Renal pelvis (tissue), 12 donors: ENCODE results near the gene ACO2. TPM values are rescaled to one million over a fixed set of nuclear protein-coding genes. Genes with fewer than 3 reads are reported as not detected.
"Not testable (repeated sequence)": the region's sequence is repeated elsewhere in the genome, so short reads cannot be mapped to it uniquely, and the experiment has no call there.

Experiments
- DNase-seq: peaks from one replicate; pipeline ENCODE4 v3.0.0-alpha.2; 2013
- long read RNA-seq, 16 experiments: transcript quantifications; one replicate each; lab custom pipeline, GENCODE V29; 2026
- polyA plus RNA-seq, 3 donors: library from polyadenylated mRNA; unstranded; fragments of 120-200 nt; gene quantifications; one replicate each; pipeline ENCODE4 v1.2.1, GENCODE V29; 2013; ENCODE audit not compliant: insufficient read length in 3 of 3

The ACO2 gene
- polyA plus RNA-seq = 100 to 1,000 TPM; 145 to 165 (median 150) TPM
- long read RNA-seq, donor 1, transcript ACO2-201 (18 exons, 2,741 nt) = major isoform, 22 of 36 reads
- long read RNA-seq, donor 1, partial matches to known transcripts = 14 of 36 reads
- long read RNA-seq, donor 1, other reads (novel, unspliced or antisense) = 0 of 36 reads
- long read RNA-seq, donor 2, transcript ACO2-201 (18 exons, 2,741 nt) = major isoform, 30 of 57 reads
- long read RNA-seq, donor 2, partial matches to known transcripts = 10 of 57 reads
- long read RNA-seq, donor 2, other reads (novel, unspliced or antisense) = 15 of 57 reads
- long read RNA-seq, donor 3, transcript ACO2-201 (18 exons, 2,741 nt) = major isoform, 23 of 29 reads
- long read RNA-seq, donor 3, partial matches to known transcripts = 5 of 29 reads
- long read RNA-seq, donor 3, other reads (novel, unspliced or antisense) = 0 of 29 reads
- long read RNA-seq, donor 4, transcript ACO2-201 (18 exons, 2,741 nt) = major isoform, 24 of 60 reads
- long read RNA-seq, donor 4, partial matches to known transcripts = 35 of 60 reads
- long read RNA-seq, donor 4, other reads (novel, unspliced or antisense) = 0 of 60 reads
- long read RNA-seq, donor 5, transcript ACO2-201 (18 exons, 2,741 nt) = major isoform, 10 of 20 reads
- long read RNA-seq, donor 5, partial matches to known transcripts = 5 of 20 reads
- long read RNA-seq, donor 5, other reads (novel, unspliced or antisense) = 5 of 20 reads
- long read RNA-seq, donor 6, transcript ACO2-201 (18 exons, 2,741 nt) = major isoform, 21 of 27 reads
- long read RNA-seq, donor 6, partial matches to known transcripts = 6 of 27 reads
- long read RNA-seq, donor 6, other reads (novel, unspliced or antisense) = 0 of 27 reads
- long read RNA-seq, donor 7, transcript ACO2-201 (18 exons, 2,741 nt) = major isoform, 26 of 62 reads
- long read RNA-seq, donor 7, partial matches to known transcripts = 36 of 62 reads
- long read RNA-seq, donor 7, other reads (novel, unspliced or antisense) = 0 of 62 reads
- long read RNA-seq, donor 8, partial matches to known transcripts = 14 of 23 reads
- long read RNA-seq, donor 8, other reads (novel, unspliced or antisense) = 5 of 23 reads
- long read RNA-seq, donor 9, transcript ACO2-201 (18 exons, 2,741 nt) = major isoform, 36 of 75 reads
- long read RNA-seq, donor 9, partial matches to known transcripts = 23 of 75 reads
- long read RNA-seq, donor 9, other reads (novel, unspliced or antisense) = 16 of 75 reads
- long read RNA-seq, donor 10, transcript ACO2-201 (18 exons, 2,741 nt) = major isoform, 20 of 42 reads
- long read RNA-seq, donor 10, partial matches to known transcripts = 22 of 42 reads
- long read RNA-seq, donor 10, other reads (novel, unspliced or antisense) = 0 of 42 reads
- long read RNA-seq, donor 11, transcript ACO2-201 (18 exons, 2,741 nt) = major isoform, 18 of 77 reads
- long read RNA-seq, donor 11, partial matches to known transcripts = 51 of 77 reads
- long read RNA-seq, donor 11, other reads (novel, unspliced or antisense) = 7 of 77 reads
- long read RNA-seq, donor 12, transcript ACO2-201 (18 exons, 2,741 nt) = major isoform, 37 of 66 reads
- long read RNA-seq, donor 12, partial matches to known transcripts = 16 of 66 reads
- long read RNA-seq, donor 12, other reads (novel, unspliced or antisense) = 13 of 66 reads
- long read RNA-seq, donor 13, transcript ACO2-201 (18 exons, 2,741 nt) = major isoform, 10 of 29 reads
- long read RNA-seq, donor 13, partial matches to known transcripts = 19 of 29 reads
- long read RNA-seq, donor 13, other reads (novel, unspliced or antisense) = 0 of 29 reads
- long read RNA-seq, donor 14, transcript ACO2-201 (18 exons, 2,741 nt) = major isoform, 29 of 87 reads
- long read RNA-seq, donor 14, partial matches to known transcripts = 58 of 87 reads
- long read RNA-seq, donor 14, other reads (novel, unspliced or antisense) = 0 of 87 reads
- long read RNA-seq, donor 15, transcript ACO2-201 (18 exons, 2,741 nt) = major isoform, 25 of 226 reads
- long read RNA-seq, donor 15, partial matches to known transcripts = 193 of 226 reads
- long read RNA-seq, donor 15, other reads (novel, unspliced or antisense) = 8 of 226 reads
- long read RNA-seq, donor 16, transcript ACO2-201 (18 exons, 2,741 nt) = major isoform, 32 of 274 reads
- long read RNA-seq, donor 16, partial matches to known transcripts = 184 of 274 reads
- long read RNA-seq, donor 16, other reads (novel, unspliced or antisense) = 58 of 274 reads

- peak; percentile 99 for DNase-seq
These were observed at the start of gene ACO2, which contains the start of gene PHF5A for GRCh38 chr22:41468381-41469217. Gene ACO2 (plus strand): TSS chr22:41469117. CDS start chr22:41469147, 30 bp downstream. Gene PHF5A (minus strand): TSS chr22:41468692. CDS start chr22:41468653, 39 bp downstream.

- no peak for DNase-seq
These were observed 43.1 kb upstream of the ACO2 start for GRCh38 chr22:41425660-41426365.

GRCh38 chr22:41429232-41429950 lies 39.5 kb upstream of the ACO2 start:
- no peak for DNase-seq

GRCh38 chr22:41429951-41430332 lies 39.0 kb upstream of the ACO2 start:
- no peak for DNase-seq

- DNase-seq = no peak
These were observed 37.3 kb upstream of the ACO2 start for GRCh38 chr22:41431656-41432055.

GRCh38 chr22:41433480-41433879 lies 35.4 kb upstream of the ACO2 start:
- DNase-seq = not testable (repeated sequence)

GRCh38 chr22:41434361-41435003 lies 34.4 kb upstream of the ACO2 start:
- not testable (repeated sequence) for DNase-seq

GRCh38 chr22:41435560-41435959 lies 33.4 kb upstream of the ACO2 start:
- no peak for DNase-seq

- no peak for DNase-seq
These were observed 32.4 kb upstream of the ACO2 start for GRCh38 chr22:41436322-41437113.

- DNase-seq = no peak
These were observed 31.7 kb upstream of the ACO2 start for GRCh38 chr22:41437198-41437597.

GRCh38 chr22:41440511-41440910 lies 28.4 kb upstream of the ACO2 start:
- DNase-seq = not testable (repeated sequence)

- no peak for DNase-seq
These were observed 26.6 kb upstream of the ACO2 start for GRCh38 chr22:41442240-41442792.

- DNase-seq = peak; percentile 98
These were observed 24.4 kb upstream of the ACO2 start for GRCh38 chr22:41444360-41445128.

- DNase-seq = no peak
These were observed 23.5 kb upstream of the ACO2 start for GRCh38 chr22:41445129-41446056.
